Activated CD4-positive, alpha-beta memory T cell treated with anti-CD3 and anti-CD28 coated beads for 36 hours (primary cell): ENCODE data around the gene INTU. TPM values are rescaled to one million over a fixed set of nuclear protein-coding genes. Genes with fewer than 3 reads are reported as not detected.

ENCODE experiments used
- CTCF ChIA-PET: fragments of 350-600 bp; sonication (Branson Sonifier 250); formaldehyde crosslinking; loops from one replicate; lab custom pipeline; 2021; ENCODE audit warnings: antibody characterized with exemption, inconsistent platforms; lab: Charles Lee
- POLR2A ChIA-PET: fragments of 350-600 bp; sonication (Branson Sonifier 250); formaldehyde crosslinking; loops from one replicate; lab custom pipeline; 2021; ENCODE audit warnings: antibody characterized with exemption; lab: Charles Lee
- DNase-seq: peaks from one replicate; pipeline ENCODE4 v3.0.0-alpha.2; 2020
- H3K27ac Mint-ChIP-seq: one replicate; pipeline ENCODE4 v1.8.0; 2021; ENCODE audit warnings: mixed read lengths
- H3K27me3 Mint-ChIP-seq: one replicate; pipeline ENCODE4 v1.8.0; 2021; ENCODE audit warnings: mixed read lengths
- H3K36me3 Mint-ChIP-seq: one replicate; pipeline ENCODE4 v1.8.0; 2021; ENCODE audit warnings: mixed read lengths
- H3K4me1 Mint-ChIP-seq: one replicate; pipeline ENCODE4 v1.8.0; 2021; ENCODE audit warnings: low read depth, mixed read lengths
- H3K4me3 Mint-ChIP-seq: one replicate; pipeline ENCODE4 v1.8.0; 2021; ENCODE audit warnings: mild to moderate bottlenecking, mixed read lengths
- H3K9me3 Mint-ChIP-seq: one replicate; pipeline ENCODE4 v1.8.0; 2021; ENCODE audit warnings: mixed read lengths
- intact Hi-C: fragments of 100-400 bp; cut with micrococcal nuclease; formaldehyde crosslinking; loops from one replicate; pipeline ENCODE4 v1.15.1; 2023
- total RNA-seq, 2 experiments: library from RNA; stranded (reverse); gene quantifications; one replicate each; pipeline ENCODE4 v1.2.3, GENCODE V29; 2021

INTU gene
- total RNA-seq, 2 experiments from 2014 or later, result 0.19 to 0.48 TPM

- Mint-ChIP-seq H3K4me1 (no peaks in the 10 kb centered on the region), H3K27me3 (peaks cover 5% of the 10 kb centered on the region), H3K9me3 (no peaks in the 10 kb centered on the region), H3K4me3 (no peak overlapping the region), H3K27ac (no peak overlapping the region), H3K36me3 (no peaks in the 10 kb centered on the region)
- DNase-seq, result no peak
- intact Hi-C loops, result no loop called here
- POLR2A ChIA-PET, result no interaction called here
- CTCF ChIA-PET, result no interaction called here
Measured at GRCh38 chr4:127708985-127709384, 76.2 kb downstream of the INTU start.

GRCh38 chr4:127709456-127709855 lies 76.7 kb downstream of the INTU start:
- Mint-ChIP-seq H3K9me3 (no peaks in the 10 kb centered on the region), H3K4me1 (no peaks in the 10 kb centered on the region), H3K36me3 (no peaks in the 10 kb centered on the region), H3K27me3 (peaks cover 5% of the 10 kb centered on the region), H3K27ac (no peak overlapping the region), H3K4me3 (no peak overlapping the region)
- intact Hi-C loops, result no loop called here
- CTCF ChIA-PET, result no interaction called here
- DNase-seq, result no peak
- POLR2A ChIA-PET, result no interaction called here

GRCh38 chr4:127730142-127730913 lies 97.6 kb downstream of the INTU start, which contains the start of gene SLC25A31:
TSS of gene SLC25A31 (plus strand) at chr4:127730400. CDS start at chr4:127730546, 146 bp downstream.
- no peaks in the 10 kb centered on the region for H3K9me3 Mint-ChIP-seq
- intact Hi-C loops, result no loop called here
- POLR2A ChIA-PET, result no interaction called here
- H3K4me1 Mint-ChIP-seq, result no peaks in the 10 kb centered on the region
- peaks cover 2% of the 10 kb centered on the region for H3K27me3 Mint-ChIP-seq
- no peak for DNase-seq
- CTCF ChIA-PET, result no interaction called here
- no peak within 1 kb of the TSS for H3K4me3 Mint-ChIP-seq
- H3K27ac Mint-ChIP-seq, result no peak within 1 kb of the TSS
- no peaks in the 10 kb centered on the region for H3K36me3 Mint-ChIP-seq

GRCh38 chr4:127731406-127731805 lies 98.6 kb downstream of the INTU start:
- no peak for DNase-seq
- Mint-ChIP-seq H3K27ac (no peak overlapping the region), H3K36me3 (no peaks in the 10 kb centered on the region), H3K4me1 (no peaks in the 10 kb centered on the region), H3K4me3 (no peak overlapping the region), H3K27me3 (peaks cover 2% of the 10 kb centered on the region), H3K9me3 (no peaks in the 10 kb centered on the region)
- POLR2A ChIA-PET, result no interaction called here
- intact Hi-C loops, result no loop called here
- CTCF ChIA-PET, result interaction anchor here (0.7 to 1.2 kb wide), 2 partner anchors 127 to 1368 kb away, joined by 3 to 5 read pairs; no protein-coding TSS in a partner anchor

GRCh38 chr4:127732623-127733328 lies 100.0 kb downstream of the INTU start:
- no peaks in the 10 kb centered on the region for H3K27me3 Mint-ChIP-seq
- CTCF ChIA-PET, result interaction anchor here (0.5 to 1.3 kb wide), 6 partner anchors 10 to 358 kb away, joined by 3 to 6 read pairs (median 4); no protein-coding TSS in a partner anchor
- no peak overlapping the region for H3K4me3 Mint-ChIP-seq
- POLR2A ChIA-PET, result no interaction called here
- H3K36me3 Mint-ChIP-seq, result no peaks in the 10 kb centered on the region
- no peaks in the 10 kb centered on the region for H3K4me1 Mint-ChIP-seq
- H3K9me3 Mint-ChIP-seq, result no peaks in the 10 kb centered on the region
- intact Hi-C loops, result loop anchor here (1.0 kb wide), 1 partner anchor 127 kb away; no protein-coding TSS in a partner anchor
- no peak for DNase-seq
- H3K27ac Mint-ChIP-seq, result no peak overlapping the region

GRCh38 chr4:127734976-127735375 lies 102.2 kb downstream of the INTU start:
- no peaks in the 10 kb centered on the region for H3K36me3 Mint-ChIP-seq
- intact Hi-C loops, result no loop called here
- POLR2A ChIA-PET, result no interaction called here
- CTCF ChIA-PET, result no interaction called here
- H3K27ac Mint-ChIP-seq, result no peak overlapping the region
- no peaks in the 10 kb centered on the region for H3K4me1 Mint-ChIP-seq
- H3K4me3 Mint-ChIP-seq, result no peak overlapping the region
- no peaks in the 10 kb centered on the region for H3K9me3 Mint-ChIP-seq
- DNase-seq, result no peak
- H3K27me3 Mint-ChIP-seq, result peaks cover under 1% of the 10 kb centered on the region

GRCh38 chr4:127737295-127737694 lies 104.5 kb downstream of the INTU start:
- POLR2A ChIA-PET, result no interaction called here
- Mint-ChIP-seq H3K4me1 (no peaks in the 10 kb centered on the region), H3K27me3 (peaks cover 1% of the 10 kb centered on the region), H3K9me3 (no peaks in the 10 kb centered on the region), H3K27ac (no peak overlapping the region), H3K36me3 (no peaks in the 10 kb centered on the region), H3K4me3 (no peak overlapping the region)
- CTCF ChIA-PET, result no interaction called here
- no peak for DNase-seq
- intact Hi-C loops, result no loop called here

GRCh38 chr4:127741247-127741646 lies 108.5 kb downstream of the INTU start:
- DNase-seq, result no peak
- Mint-ChIP-seq H3K9me3 (no peaks in the 10 kb centered on the region), H3K4me1 (no peaks in the 10 kb centered on the region), H3K27ac (no peak overlapping the region), H3K27me3 (peaks cover 7% of the 10 kb centered on the region), H3K4me3 (no peak overlapping the region), H3K36me3 (no peaks in the 10 kb centered on the region)
- CTCF ChIA-PET, result no interaction called here
- POLR2A ChIA-PET, result no interaction called here
- intact Hi-C loops, result no loop called here

- POLR2A ChIA-PET, result no interaction called here
- H3K4me1 Mint-ChIP-seq, result no peaks in the 10 kb centered on the region
- peaks cover 16% of the 10 kb centered on the region for H3K27me3 Mint-ChIP-seq
- DNase-seq, result no peak
- H3K4me3 Mint-ChIP-seq, result no peak overlapping the region
- no peaks in the 10 kb centered on the region for H3K36me3 Mint-ChIP-seq
- H3K27ac Mint-ChIP-seq, result no peak overlapping the region
- H3K9me3 Mint-ChIP-seq, result peaks cover 13% of the 10 kb centered on the region
- intact Hi-C loops, result no loop called here
- CTCF ChIA-PET, result no interaction called here
Measured at GRCh38 chr4:127747883-127748282, 115.1 kb downstream of the INTU start.

- ChIA-PET CTCF (no interaction called here), POLR2A (no interaction called here)
- intact Hi-C loops, result no loop called here
- Mint-ChIP-seq H3K4me1 (no peaks in the 10 kb centered on the region), H3K27ac (no peak overlapping the region), H3K36me3 (no peaks in the 10 kb centered on the region), H3K9me3 (peaks cover 13% of the 10 kb centered on the region), H3K4me3 (no peak overlapping the region), H3K27me3 (peaks cover 16% of the 10 kb centered on the region)
- no peak for DNase-seq
Measured at GRCh38 chr4:127748957-127749356, 116.2 kb downstream of the INTU start.

GRCh38 chr4:127756906-127757305 lies 124.1 kb downstream of the INTU start:
- H3K36me3 Mint-ChIP-seq, result no peaks in the 10 kb centered on the region
- no peak overlapping the region for H3K27ac Mint-ChIP-seq
- POLR2A ChIA-PET, result no interaction called here
- CTCF ChIA-PET, result no interaction called here
- H3K4me3 Mint-ChIP-seq, result no peak overlapping the region
- no peaks in the 10 kb centered on the region for H3K4me1 Mint-ChIP-seq
- intact Hi-C loops, result no loop called here
- no peaks in the 10 kb centered on the region for H3K27me3 Mint-ChIP-seq
- peaks cover 3% of the 10 kb centered on the region for H3K9me3 Mint-ChIP-seq
- DNase-seq, result no peak

- Mint-ChIP-seq H3K27me3 (no peaks in the 10 kb centered on the region), H3K27ac (no peak overlapping the region), H3K9me3 (peaks cover 3% of the 10 kb centered on the region), H3K36me3 (no peaks in the 10 kb centered on the region), H3K4me1 (no peaks in the 10 kb centered on the region), H3K4me3 (no peak overlapping the region)
- CTCF ChIA-PET, result no interaction called here
- intact Hi-C loops, result no loop called here
- POLR2A ChIA-PET, result no interaction called here
- DNase-seq, result no peak
Measured at GRCh38 chr4:127759228-127759820, 126.6 kb downstream of the INTU start.
